IMR-90 (cell line): ENCODE results near the gene HNRNPL. TPM values are rescaled to one million over a fixed set of nuclear protein-coding genes. Genes with fewer than 3 reads are reported as not detected.

Source experiments
- ATAC-seq: fragments of 200-7000 bp; cut with Tn5 transposase; 2 replicates; pipeline ENCODE4 v1.9.1; 2020; ENCODE audit warnings: low read depth, mild to moderate bottlenecking, moderate library complexity
- BruUV-seq: library from RNA; stranded (reverse); fragments of 400-500 nt; replicated peaks from 2 replicates; lab custom pipeline; 2021; lab: Mats Ljungman, UMichigan
- CTCF ChIA-PET: fragments of 300-600 bp; formaldehyde crosslinking; extraction: SDS; loops from one replicate; lab custom pipeline; 2021; ENCODE audit warnings: antibody characterized with exemption; lab: Yijun Ruan, JAX
- POLR2A ChIA-PET: fragments of 300-600 bp; sonication (Branson Sonifier 250); formaldehyde crosslinking; loops from one replicate; lab custom pipeline; 2022; ENCODE audit warnings: antibody characterized with exemption; ENCODE audit not compliant: unreplicated experiment; lab: Charles Lee
- DNase-seq: peaks from one replicate; pipeline ENCODE4 v3.0.0; 2013
- H2AFZ ChIP-seq: replicated peaks from 2 replicates; pipeline ENCODE3; 2013; ENCODE audit warnings: low read length, mild to moderate bottlenecking; ENCODE audit not compliant: poor library complexity
- H2AK5ac ChIP-seq: 2 replicates; pipeline ENCODE4 v1.6.1; 2013; ENCODE audit warnings: low read depth, low read length, inconsistent platforms
- H2AK9ac ChIP-seq: replicated peaks from 2 replicates; pipeline ENCODE3; 2013; ENCODE audit warnings: mild to moderate bottlenecking, low read depth, low read length, moderate library complexity; ENCODE audit not compliant: poor library complexity
- H2BK120ac ChIP-seq: 2 replicates; pipeline ENCODE4 v1.6.1; 2013; ENCODE audit warnings: low read depth, low read length, inconsistent platforms
- H2BK15ac ChIP-seq: 3 replicates; pipeline ENCODE4 v1.6.1; 2013; ENCODE audit warnings: low read depth, low read length, inconsistent platforms
- H2BK20ac ChIP-seq: 2 replicates; pipeline ENCODE4 v1.6.1; 2013; ENCODE audit warnings: low read depth, mild to moderate bottlenecking, inconsistent platforms, low read length, moderate library complexity
- H2BK5ac ChIP-seq: 2 replicates; pipeline ENCODE4 v1.6.1; 2013; ENCODE audit warnings: mild to moderate bottlenecking, low read depth, low read length, inconsistent platforms; ENCODE audit not compliant: poor library complexity, severe bottlenecking
- H3K14ac ChIP-seq: replicated peaks from 2 replicates; pipeline ENCODE4 v1.6.1; 2013; ENCODE audit warnings: low read depth, low read length, inconsistent platforms
- H3K18ac ChIP-seq: 2 replicates; pipeline ENCODE4 v1.6.1; 2013; ENCODE audit warnings: low read depth, low read length, control low read depth
- H3K23ac ChIP-seq: 2 replicates; pipeline ENCODE4 v1.6.1; 2013; ENCODE audit warnings: low read depth, low read length, inconsistent platforms
- H3K27ac ChIP-seq: 2 replicates; pipeline ENCODE4 v1.5.1; 2013; ENCODE audit warnings: mild to moderate bottlenecking, control low read depth, low read length; ENCODE audit not compliant: insufficient read depth
- H3K27me3 ChIP-seq: 2 replicates; pipeline ENCODE4 v1.6.1; 2013; ENCODE audit warnings: low read length; ENCODE audit not compliant: control insufficient read depth, insufficient read depth
- H3K36me3 ChIP-seq: 2 replicates; pipeline ENCODE4 v1.6.1; 2013; ENCODE audit warnings: low read length, mixed read lengths; ENCODE audit not compliant: control insufficient read depth, insufficient read depth
- H3K4ac ChIP-seq: 2 replicates; pipeline ENCODE4 v1.6.1; 2013; ENCODE audit warnings: low read depth, low read length, inconsistent platforms
- H3K4me1 ChIP-seq: 2 replicates; pipeline ENCODE4 v1.6.1; 2013; ENCODE audit warnings: low read length, mixed read lengths; ENCODE audit not compliant: control insufficient read depth, insufficient read depth
- H3K4me2 ChIP-seq: 2 replicates; pipeline ENCODE4 v1.6.1; 2013; ENCODE audit warnings: low read depth, mild to moderate bottlenecking, control low read depth, low read length, moderate library complexity
- H3K4me3 ChIP-seq: 2 replicates; pipeline ENCODE4 v1.5.1; 2013; ENCODE audit warnings: low read depth, mild to moderate bottlenecking, control low read depth, low read length, moderate library complexity; ENCODE audit not compliant: insufficient read depth
- H3K56ac ChIP-seq: 2 replicates; pipeline ENCODE4 v1.6.1; 2013; ENCODE audit warnings: low read length, inconsistent platforms; ENCODE audit not compliant: insufficient read depth; ENCODE audit errors: extremely low read depth
- H3K79me1 ChIP-seq, 2 experiments: 2 replicates each; pipeline ENCODE4 v1.6.1; 2013; ENCODE audit warnings: low read length in 2 of 2, inconsistent platforms in 1 of 2, low read depth in 1 of 2
- H3K9ac ChIP-seq: 2 replicates; pipeline ENCODE4 v1.6.1; 2013; ENCODE audit warnings: low read depth, low read length, control low read depth
- H3K9me1 ChIP-seq: 2 replicates; pipeline ENCODE4 v1.6.1; 2013; ENCODE audit warnings: low read length, inconsistent platforms; ENCODE audit not compliant: insufficient read depth
- H3K9me3 ChIP-seq: 2 replicates; pipeline ENCODE4 v1.6.1; 2013; ENCODE audit warnings: low read length; ENCODE audit not compliant: control insufficient read depth, insufficient read depth
- H4K20me1 ChIP-seq: 2 replicates; pipeline ENCODE4 v1.6.1; 2013; ENCODE audit warnings: low read length, inconsistent platforms; ENCODE audit not compliant: insufficient read depth
- H4K5ac ChIP-seq: 2 replicates; pipeline ENCODE4 v1.6.1; 2013; ENCODE audit warnings: mild to moderate bottlenecking, low read depth, low read length, control low read depth
- H4K8ac ChIP-seq, 2 experiments: 2 replicates each; pipeline ENCODE4 v1.6.1; 2013; ENCODE audit warnings: low read depth in 2 of 2, low read length in 2 of 2, control low read depth in 1 of 2, inconsistent platforms in 1 of 2
- H4K91ac ChIP-seq: 2 replicates; pipeline ENCODE4 v1.6.1; 2013; ENCODE audit warnings: low read depth, low read length, inconsistent platforms; ENCODE audit not compliant: insufficient read depth
- BHLHE40 ChIP-seq: fragments of 150-350 bp; IDR thresholded peaks from 2 replicates; pipeline ENCODE4 v1.6.1; 2016; ENCODE audit warnings: mild to moderate bottlenecking, low read depth, low read length
- CEBPB ChIP-seq: IDR thresholded peaks from 2 replicates; pipeline ENCODE4 v1.6.1; 2012; ENCODE audit warnings: low read depth, low read length, improper control_type of control experiment
- CHD1 ChIP-seq: IDR thresholded peaks from 2 replicates; pipeline ENCODE4 v1.6.1; 2012; ENCODE audit warnings: low read depth, low read length, improper control_type of control experiment
- CTCF ChIP-seq: conservative IDR thresholded peaks from 2 replicates; pipeline ENCODE4 v1.5.1; 2012; ENCODE audit warnings: mild to moderate bottlenecking, low read depth, low read length, improper control_type of control experiment
- ELK1 ChIP-seq: fragments of 150-350 bp; IDR thresholded peaks from 2 replicates; pipeline ENCODE4 v1.6.1; 2016; ENCODE audit warnings: low read depth, mild to moderate bottlenecking, low read length, moderate library complexity, borderline replicate concordance
- FOS ChIP-seq: fragments of 150-350 bp; IDR thresholded peaks from 2 replicates; pipeline ENCODE4 v1.6.1; 2016; ENCODE audit warnings: low read depth, low read length
- MAZ ChIP-seq: IDR thresholded peaks from 2 replicates; pipeline ENCODE4 v1.6.1; 2012; ENCODE audit warnings: low read depth, mild to moderate bottlenecking, low read length, improper control_type of control experiment, moderate library complexity, borderline replicate concordance
- MXI1 ChIP-seq: IDR thresholded peaks from 2 replicates; pipeline ENCODE4 v1.6.1; 2012; ENCODE audit warnings: low read depth, mild to moderate bottlenecking, low read length, moderate library complexity, borderline replicate concordance
- NFE2L2 ChIP-seq: fragments of 150-350 bp; IDR thresholded peaks from 2 replicates; pipeline ENCODE4 v1.6.1; 2016; ENCODE audit warnings: low read depth, mild to moderate bottlenecking, low read length
- POLR2A ChIP-seq: IDR thresholded peaks from 2 replicates; pipeline ENCODE4 v1.6.1; 2012; ENCODE audit warnings: mild to moderate bottlenecking, low read depth, low read length
- RAD21 ChIP-seq: IDR thresholded peaks from 2 replicates; pipeline ENCODE4 v1.6.1; 2012; ENCODE audit warnings: low read length, improper control_type of control experiment
- RCOR1 ChIP-seq: IDR thresholded peaks from 2 replicates; pipeline ENCODE4 v1.6.1; 2012; ENCODE audit warnings: mild to moderate bottlenecking, low read length, improper control_type of control experiment; ENCODE audit not compliant: insufficient replicate concordance
- RFX5 ChIP-seq: IDR thresholded peaks from 2 replicates; pipeline ENCODE4 v1.8.0; 2012; ENCODE audit warnings: low read depth, mild to moderate bottlenecking, low read length, moderate library complexity
- SMC3 ChIP-seq: fragments of 150-350 bp; IDR thresholded peaks from 2 replicates; pipeline ENCODE4 v1.6.1; 2016; ENCODE audit warnings: low read depth, mild to moderate bottlenecking, antibody characterized with exemption, low read length, moderate library complexity
- WGBS, 2 experiments: methylation state at CpG; one replicate each; pipeline versions ENCODE4 v1.1.5 to v1.1.7; 2013; ENCODE audit warnings: missing lambda C conversion rate in 2 of 2; ENCODE audit not compliant: insufficient read length in 1 of 2; ENCODE audit errors: extremely low coverage in 2 of 2; 5-methylcytosine and 5-hydroxymethylcytosine counted together
- dilution Hi-C: fragments of 300-500 bp; cut with HindIII; formaldehyde crosslinking; loops from one replicate; pipeline ENCODE4 v1.14.3; 2018; ENCODE audit warnings: low sequenced_read_pairs; ENCODE audit not compliant: unreplicated experiment
- in situ Hi-C: fragments of 300-500 bp; cut with MboI; formaldehyde crosslinking; loops from 3 replicates; pipeline ENCODE4 v1.14.3; 2019; ENCODE audit warnings: low sequenced_read_pairs, inconsistent platforms, mixed read lengths
- intact Hi-C: fragments of 100-400 bp; cut with micrococcal nuclease; formaldehyde crosslinking; loops from 2 replicates; pipeline ENCODE4 v1.10.0; 2022
- polyA plus RNA-seq, 3 experiments: library from polyadenylated mRNA; depleted of rRNA; stranded (reverse); fragments of >200 nt; gene quantifications; 2 replicates each; pipeline ENCODE4 v1.2.3, GENCODE V29; 2012; ENCODE audit warnings: low replicate concordance in 1 of 3
- total RNA-seq: library from RNA; depleted of rRNA; stranded (reverse); fragments of >200 nt; gene quantifications from 2 replicates; pipeline ENCODE4 v1.2.3, GENCODE V29; 2012
- TF ChIP-seq, protein P1 (sequence below): fragments of 150-350 bp; IDR thresholded peaks from 2 replicates; pipeline ENCODE4 v1.6.1; 2017; ENCODE audit warnings: mild to moderate bottlenecking, antibody characterized with exemption, low read length, low read depth

The HNRNPL gene
- total and polyA plus RNA-seq, 2 of the 4 experiments (the other 2 are of a cell fraction): 277 to 429 TPM

GRCh38 chr19:38838208-38838985 is 11.4 kb downstream of the HNRNPL start:
- Histone ChIP-seq H3K18ac (no peak overlapping the region), H3K23ac (no peak overlapping the region), H4K20me1 (peaks cover 63% of the 10 kb centered on the region), H2BK5ac (peak overlapping the region; percentile 14), H3K4me3 (no peak overlapping the region), H3K9me1 (peaks cover 5% of the 10 kb centered on the region; the same call in 1 of the 2 replicates), H3K9ac (no peak overlapping the region), H2BK20ac (no peak overlapping the region), H3K27me3 (no peaks in the 10 kb centered on the region), H4K91ac (no peak overlapping the region), H3K36me3 (peaks cover 73% of the 10 kb centered on the region), H2AK5ac (no peak overlapping the region), H2BK120ac (no peak overlapping the region), H3K4ac (no peak overlapping the region), H2AK9ac (no peak overlapping the region), H3K56ac (no peak overlapping the region), H3K4me1 (peaks cover 10% of the 10 kb centered on the region; the same call in 1 of the 2 replicates), H4K8ac (peak overlapping the region in 1 of 2 experiments; percentile 23; a peak in 1 of 4 replicates), H3K79me1 (peaks cover 44 to 71% of the 10 kb centered on the region in 2 experiments), H3K14ac (no peak overlapping the region), H2BK15ac (no peak overlapping the region), H3K4me2 (no peak overlapping the region), H2AFZ (no peak overlapping the region), H3K27ac (no peak overlapping the region), H3K9me3 (no peaks in the 10 kb centered on the region), H4K5ac (no peak overlapping the region)
- no TSS peak for BruUV-seq
- no peak for DNase-seq
- ChIA-PET CTCF (interaction anchor here (1.4 kb wide), 1 partner anchor 92 kb away, joined by 3 read pairs; the partner anchor contains the start of genes MRPS12 and SARS2), POLR2A (no interaction called here)
- intact Hi-C loops: no loop called here
- 65% methylated on average over 6 of the region's 19 CpGs; no CpG with 5 or more reads in 1 of the 2 experiments for WGBS, 2 experiments
- no peak for ATAC-seq
- in situ Hi-C loops: no loop called here
- dilution Hi-C loops: no loop called here
- no peak for TF ChIP-seq MXI1
- no peak for TF ChIP-seq RCOR1
- no peak for TF ChIP-seq FOS
- no peak for TF ChIP-seq SMC3
- TF ChIP-seq MAZ: no peak
- TF ChIP-seq, protein P1, sequence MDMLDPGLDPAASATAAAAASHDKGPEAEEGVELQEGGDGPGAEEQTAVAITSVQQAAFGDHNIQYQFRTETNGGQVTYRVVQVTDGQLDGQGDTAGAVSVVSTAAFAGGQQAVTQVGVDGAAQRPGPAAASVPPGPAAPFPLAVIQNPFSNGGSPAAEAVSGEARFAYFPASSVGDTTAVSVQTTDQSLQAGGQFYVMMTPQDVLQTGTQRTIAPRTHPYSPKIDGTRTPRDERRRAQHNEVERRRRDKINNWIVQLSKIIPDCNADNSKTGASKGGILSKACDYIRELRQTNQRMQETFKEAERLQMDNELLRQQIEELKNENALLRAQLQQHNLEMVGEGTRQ: no peak
- no peak for TF ChIP-seq RFX5
- TF ChIP-seq CHD1: no peak
- TF ChIP-seq ELK1: no peak
- no peak for TF ChIP-seq NFE2L2
- no peak for TF ChIP-seq RAD21
- no peak for TF ChIP-seq CEBPB
- no peak for TF ChIP-seq BHLHE40
- TF ChIP-seq POLR2A: no peak
- TF ChIP-seq CTCF: no peak
